ENCODE results near the gene GSS.

The GSS gene

GRCh38 chr20:34928411-34928810 lies 27.2 kb downstream of the GSS start:
- Histone ChIP-seq H3K4me3 (no peak overlapping the region), H3K9me3 (no peaks in the 10 kb centered on the region), H3K36me3 (peaks cover 98% of the 10 kb centered on the region), H3K4me1 (0 out of 2 replicates have a peak, but pooled peaks cover 6% of the 10 kb centered on the region), H3K9ac (no peak overlapping the region), H3K4me2 (no peak overlapping the region), H3K27me3 (no peaks in the 10 kb centered on the region), H4K20me1 (no peaks in the 10 kb centered on the region), H3K27ac (no peak overlapping the region)
- TF ChIP-seq Cebpa-rat (IDR thresholded peaks at IDR 0.05), result no peak

DNA sequence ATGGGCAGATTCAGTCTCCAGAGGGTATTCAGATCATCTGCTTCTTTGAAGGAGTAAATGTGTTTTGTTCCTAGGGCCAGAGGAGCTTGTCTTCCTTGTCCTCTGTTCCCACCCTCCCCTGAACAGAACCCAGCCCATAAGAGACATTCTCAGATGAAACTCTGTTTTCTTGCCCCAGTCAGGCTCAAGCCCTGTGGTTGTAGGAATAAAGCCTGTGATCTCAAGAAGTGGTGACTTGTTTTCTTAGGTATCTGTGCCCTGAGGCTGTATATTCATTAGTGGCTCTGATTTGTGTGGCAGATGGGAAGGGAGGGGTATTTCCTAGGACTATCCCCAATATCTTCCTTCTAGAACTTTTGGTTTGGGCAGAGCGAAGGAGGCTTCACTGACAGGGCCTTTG lies 27.9 kb downstream of the GSS start:
- no peaks in the 10 kb centered on the region for H4K20me1 ChIP-seq
- H3K27me3 ChIP-seq, result no peaks in the 10 kb centered on the region
- no peak overlapping the region for H3K9ac ChIP-seq
- H3K4me3 ChIP-seq, result no peak overlapping the region
- no peak for TF ChIP-seq Cebpa-rat (IDR thresholded peaks at IDR 0.05)
- H3K4me1 ChIP-seq, result 0 out of 2 replicates have a peak, but pooled peaks cover 6% of the 10 kb centered on the region
- peaks cover 98% of the 10 kb centered on the region for H3K36me3 ChIP-seq
- no peak overlapping the region for H3K27ac ChIP-seq
- H3K9me3 ChIP-seq, result no peaks in the 10 kb centered on the region
- H3K4me2 ChIP-seq, result no peak overlapping the region

DNA sequence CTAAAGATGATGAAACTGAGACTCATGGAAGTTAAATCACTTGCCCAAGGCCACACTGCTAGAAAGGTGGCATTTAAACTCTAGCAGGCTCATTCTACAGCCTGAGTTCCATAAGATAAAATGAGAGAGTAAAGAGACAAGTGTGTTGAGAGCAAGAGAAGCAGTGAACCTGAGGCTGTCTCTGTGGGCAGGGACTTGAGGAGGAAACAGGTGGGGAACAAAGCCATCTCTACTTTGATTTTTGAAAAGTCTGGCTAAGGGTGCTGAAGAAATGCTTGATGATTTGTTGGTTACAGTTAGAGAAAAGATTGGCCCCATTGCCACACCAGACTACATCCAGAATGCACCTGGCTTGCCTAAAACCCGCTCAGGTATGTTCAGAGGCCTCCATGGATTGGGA lies 29.0 kb downstream of the GSS start:
- TF ChIP-seq Cebpa-rat (IDR thresholded peaks at IDR 0.05), result no peak
- Histone ChIP-seq H4K20me1 (no peaks in the 10 kb centered on the region), H3K27me3 (no peaks in the 10 kb centered on the region), H3K36me3 (peaks cover 98% of the 10 kb centered on the region), H3K4me3 (no peak overlapping the region), H3K4me1 (0 out of 2 replicates have a peak, but pooled peaks cover 6% of the 10 kb centered on the region), H3K27ac (no peak overlapping the region), H3K4me2 (no peak overlapping the region), H3K9ac (no peak overlapping the region), H3K9me3 (no peaks in the 10 kb centered on the region)

GRCh38 chr20:34925981-34926380 lies 29.6 kb downstream of the GSS start:
- Histone ChIP-seq H3K27ac (no peak overlapping the region), H3K27me3 (no peaks in the 10 kb centered on the region), H3K4me1 (0 out of 2 replicates have a peak, but pooled peaks cover 6% of the 10 kb centered on the region), H3K9ac (no peak overlapping the region), H3K36me3 (peaks cover 98% of the 10 kb centered on the region), H3K4me3 (no peak overlapping the region), H3K4me2 (no peak overlapping the region), H4K20me1 (no peaks in the 10 kb centered on the region), H3K9me3 (no peaks in the 10 kb centered on the region)
- TF ChIP-seq Cebpa-rat (IDR thresholded peaks at IDR 0.05), result no peak

DNA sequence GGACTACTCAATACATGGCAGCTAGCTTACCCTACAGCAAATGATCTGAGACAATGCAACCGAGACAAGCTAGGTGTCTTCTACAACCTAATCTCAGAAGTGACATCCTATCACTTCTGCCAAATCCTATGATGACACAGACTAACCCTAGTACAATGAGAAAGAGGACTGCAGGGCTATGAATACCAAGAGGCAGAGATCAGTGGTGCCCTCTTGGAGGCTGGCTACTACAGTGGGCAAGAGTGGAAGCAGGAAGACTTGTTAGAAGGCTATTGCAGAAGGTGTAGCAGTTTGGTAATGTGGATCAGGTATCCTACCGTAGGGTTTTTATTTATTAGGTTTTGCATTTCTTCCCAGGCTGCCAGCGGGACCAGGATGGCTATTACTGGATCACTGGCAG lies 30.3 kb downstream of the GSS start:
- no peak overlapping the region for H3K4me2 ChIP-seq
- no peak overlapping the region for H3K9ac ChIP-seq
- no peak overlapping the region for H3K4me3 ChIP-seq
- H3K9me3 ChIP-seq, result no peaks in the 10 kb centered on the region
- no peaks in the 10 kb centered on the region for H3K27me3 ChIP-seq
- 0 out of 2 replicates have a peak, but pooled peaks cover 6% of the 10 kb centered on the region for H3K4me1 ChIP-seq
- no peaks in the 10 kb centered on the region for H4K20me1 ChIP-seq
- no peak for TF ChIP-seq Cebpa-rat (IDR thresholded peaks at IDR 0.05)
- H3K27ac ChIP-seq, result no peak overlapping the region
- peaks cover 98% of the 10 kb centered on the region for H3K36me3 ChIP-seq

DNA sequence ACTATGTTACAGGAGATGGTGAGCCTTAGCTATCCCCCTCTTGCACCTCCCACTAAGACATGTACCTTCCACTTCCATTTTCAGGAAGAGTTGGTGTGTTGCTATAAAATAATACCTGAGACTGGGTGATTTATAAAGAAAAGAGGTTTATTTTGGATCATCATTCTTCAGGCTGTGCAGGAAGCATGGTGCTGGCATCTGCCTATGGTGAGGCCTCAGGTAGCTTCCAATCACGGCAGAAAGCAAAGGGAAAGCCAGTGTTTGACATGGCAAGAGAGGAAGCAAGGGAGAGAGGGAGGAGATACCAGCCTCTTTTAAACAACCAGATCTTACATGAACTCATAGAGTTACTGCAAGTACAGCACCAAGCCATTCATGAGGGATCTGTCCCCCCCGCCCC lies 32.2 kb downstream of the GSS start:
- H3K4me2 ChIP-seq, result no peak overlapping the region
- H3K36me3 ChIP-seq, result peaks cover 93% of the 10 kb centered on the region
- no peak overlapping the region for H3K9ac ChIP-seq
- TF ChIP-seq Cebpa-rat (IDR thresholded peaks at IDR 0.05), result no peak
- no peaks in the 10 kb centered on the region for H4K20me1 ChIP-seq
- H3K27ac ChIP-seq, result no peak overlapping the region
- H3K27me3 ChIP-seq, result no peaks in the 10 kb centered on the region
- no peak overlapping the region for H3K4me3 ChIP-seq
- H3K9me3 ChIP-seq, result no peaks in the 10 kb centered on the region
- H3K4me1 ChIP-seq, result 0 out of 2 replicates have a peak, but pooled peaks cover 6% of the 10 kb centered on the region

GRCh38 chr20:34922654-34923381 lies 32.8 kb downstream of the GSS start:
- H3K4me1 ChIP-seq, result 0 out of 2 replicates have a peak, but pooled peaks cover 6% of the 10 kb centered on the region
- H3K36me3 ChIP-seq, result peaks cover 89% of the 10 kb centered on the region
- H3K27me3 ChIP-seq, result no peaks in the 10 kb centered on the region
- no peaks in the 10 kb centered on the region for H4K20me1 ChIP-seq
- no peak overlapping the region for H3K4me2 ChIP-seq
- TF ChIP-seq Cebpa-rat (IDR thresholded peaks at IDR 0.05), result no peak
- H3K4me3 ChIP-seq, result no peak overlapping the region
- H3K27ac ChIP-seq, result no peak overlapping the region
- no peaks in the 10 kb centered on the region for H3K9me3 ChIP-seq
- no peak overlapping the region for H3K9ac ChIP-seq

DNA sequence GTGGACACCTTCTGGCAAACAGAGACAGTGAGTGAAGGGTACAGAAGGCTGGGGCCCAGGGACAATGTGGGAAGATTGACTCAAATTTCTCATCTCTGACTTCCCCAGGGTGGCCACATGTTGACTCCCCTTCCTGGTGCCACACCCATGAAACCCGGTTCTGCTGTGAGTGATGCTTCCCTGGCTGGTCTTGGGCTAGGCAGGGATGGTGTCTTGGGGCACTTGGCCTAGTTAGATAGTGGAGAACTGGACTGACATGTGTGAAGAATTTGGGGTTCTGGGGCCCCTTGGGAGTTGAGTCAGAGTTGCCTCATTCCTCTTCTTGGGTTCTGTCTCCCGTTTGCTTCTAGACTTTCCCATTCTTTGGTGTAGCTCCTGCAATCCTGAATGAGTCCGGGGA lies 34.2 kb downstream of the GSS start:
- no peak overlapping the region for H3K27ac ChIP-seq
- H3K4me3 ChIP-seq, result no peak overlapping the region
- H4K20me1 ChIP-seq, result no peaks in the 10 kb centered on the region
- H3K27me3 ChIP-seq, result no peaks in the 10 kb centered on the region
- 0 out of 2 replicates have a peak, but pooled peaks cover 6% of the 10 kb centered on the region for H3K4me1 ChIP-seq
- H3K9me3 ChIP-seq, result no peaks in the 10 kb centered on the region
- H3K9ac ChIP-seq, result no peak overlapping the region
- TF ChIP-seq Cebpa-rat (IDR thresholded peaks at IDR 0.05), result no peak
- no peak overlapping the region for H3K4me2 ChIP-seq
- peaks cover 75% of the 10 kb centered on the region for H3K36me3 ChIP-seq

DNA sequence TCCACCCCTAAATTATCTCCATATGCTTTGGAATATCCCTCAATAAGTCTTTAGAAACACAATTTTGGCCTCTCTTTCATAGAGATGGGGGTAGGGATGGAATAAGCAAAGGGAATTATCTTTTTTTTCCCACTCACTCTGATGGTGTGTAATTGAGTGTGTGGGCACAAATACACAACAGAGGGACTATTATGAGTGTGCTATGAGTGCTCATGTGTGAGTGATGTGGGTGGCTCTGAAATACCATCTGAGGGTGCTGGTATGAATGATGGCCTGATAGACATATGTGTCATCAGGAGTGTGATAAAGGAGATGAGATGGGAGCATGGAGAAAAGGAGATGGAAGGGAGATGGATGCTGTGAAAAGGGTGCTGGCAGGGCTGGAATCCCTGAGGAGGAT lies 35.6 kb downstream of the GSS start:
- no peaks in the 10 kb centered on the region for H3K27me3 ChIP-seq
- no peak overlapping the region for H3K4me2 ChIP-seq
- no peak for TF ChIP-seq Cebpa-rat (IDR thresholded peaks at IDR 0.05)
- H3K4me3 ChIP-seq, result no peak overlapping the region
- H3K9me3 ChIP-seq, result no peaks in the 10 kb centered on the region
- no peaks in the 10 kb centered on the region for H4K20me1 ChIP-seq
- no peak overlapping the region for H3K9ac ChIP-seq
- peaks cover 61% of the 10 kb centered on the region for H3K36me3 ChIP-seq
- no peak overlapping the region for H3K27ac ChIP-seq
- no peaks in the 10 kb centered on the region for H3K4me1 ChIP-seq

- Histone ChIP-seq H3K9ac (no peak overlapping the region), H3K9me3 (no peaks in the 10 kb centered on the region), H3K27me3 (no peaks in the 10 kb centered on the region), H3K4me3 (no peak overlapping the region), H3K4me1 (no peaks in the 10 kb centered on the region), H3K27ac (no peak overlapping the region), H3K36me3 (peaks cover 40% of the 10 kb centered on the region), H3K4me2 (no peak overlapping the region), H4K20me1 (no peaks in the 10 kb centered on the region)
- TF ChIP-seq Cebpa-rat (IDR thresholded peaks at IDR 0.05), result no peak
Observed at GRCh38 chr20:34916774-34917354, 38.7 kb downstream of the GSS start.

Data from BLaER1 (cell line).